Fibroblast of skin of back (primary cell): Measurements from ENCODE around the gene KRTAP10-9. TPM values are rescaled to one million over a fixed set of nuclear protein-coding genes. Genes with fewer than 3 reads are reported as not detected.
"Not testable (repeated sequence)": the region's sequence is repeated elsewhere in the genome, so short reads cannot be mapped to it uniquely, and the experiment has no call there.

Source experiments
- DNase-seq: peaks from one replicate; pipeline ENCODE4 v3.0.0-alpha.2; 2013
- polyA plus RNA-seq, 2 experiments: library from polyadenylated mRNA; unstranded; fragments of 120-200 nt; gene quantifications; one replicate each; pipeline ENCODE4 v1.2.1, GENCODE V29; 2013; ENCODE audit not compliant: insufficient read length in 2 of 2

The KRTAP10-9 gene
- not detected for polyA plus RNA-seq (2013, experiment 1 of 2; ENCODE audit: insufficient read length)
- not detected for polyA plus RNA-seq (2013, experiment 2 of 2; ENCODE audit: insufficient read length)

- no peak for DNase-seq
These were observed at the start of gene KRTAP10-9 for GRCh38 chr21:44626673-44627143. KRTAP10-9 (plus strand) TSS chr21:44627093; CDS start chr21:44627172, 79 bp downstream.

GRCh38 chr21:44578371-44579055, 48.4 kb upstream of the KRTAP10-9 start:
- DNase-seq: no peak

GRCh38 chr21:44579056-44579832, 47.6 kb upstream of the KRTAP10-9 start:
- DNase-seq: no peak

GRCh38 chr21:44579833-44580144, 47.1 kb upstream of the KRTAP10-9 start:
- no peak for DNase-seq

GRCh38 chr21:44580231-44580821, 46.6 kb upstream of the KRTAP10-9 start, which contains the start of gene KRTAP10-5:
KRTAP10-5 (minus strand) TSS chr21:44580604; CDS start chr21:44580578, 26 bp downstream.
- DNase-seq: not testable (repeated sequence)

GRCh38 chr21:44581158-44581557, 45.7 kb upstream of the KRTAP10-9 start:
- DNase-seq: no peak

GRCh38 chr21:44582055-44582454, 44.8 kb upstream of the KRTAP10-9 start:
- DNase-seq: no peak

GRCh38 chr21:44583089-44583799, 43.6 kb upstream of the KRTAP10-9 start:
- no peak for DNase-seq

GRCh38 chr21:44583800-44584147, 43.1 kb upstream of the KRTAP10-9 start:
- DNase-seq: no peak

- DNase-seq: no peak
These were observed 41.0 kb upstream of the KRTAP10-9 start for GRCh38 chr21:44585892-44586291.

- DNase-seq: no peak
These were observed 37.8 kb upstream of the KRTAP10-9 start for GRCh38 chr21:44589094-44589493.

GRCh38 chr21:44589586-44590305, 37.1 kb upstream of the KRTAP10-9 start:
- DNase-seq: no peak

- DNase-seq: no peak
These were observed 36.6 kb upstream of the KRTAP10-9 start for GRCh38 chr21:44590311-44590721.

GRCh38 chr21:44590897-44591800, 35.7 kb upstream of the KRTAP10-9 start:
- DNase-seq: not testable (repeated sequence)

- not testable (repeated sequence) for DNase-seq
These were observed 35.1 kb upstream of the KRTAP10-9 start for GRCh38 chr21:44591801-44592130.

GRCh38 chr21:44592446-44593311, 34.2 kb upstream of the KRTAP10-9 start, which contains the start of gene KRTAP10-6:
KRTAP10-6 (minus strand) TSS chr21:44592505; CDS start chr21:44592484, 21 bp downstream.
- DNase-seq: no peak

GRCh38 chr21:44593598-44594405, 33.1 kb upstream of the KRTAP10-9 start:
- DNase-seq: no peak

GRCh38 chr21:44594406-44594916, 32.4 kb upstream of the KRTAP10-9 start:
- DNase-seq: no peak

GRCh38 chr21:44595524-44595923, 31.4 kb upstream of the KRTAP10-9 start:
- DNase-seq: no peak
